HG03097 (cell line): ENCODE results near the gene GNB4.

ENCODE experiments used
- ATAC-seq: cut with Tn5 transposase; IDR thresholded peaks from one replicate; pipeline ENCODE4 v1.9.1; 2021; ENCODE audit not compliant: unreplicated experiment, low FRiP score

Gene GNB4

DNA sequence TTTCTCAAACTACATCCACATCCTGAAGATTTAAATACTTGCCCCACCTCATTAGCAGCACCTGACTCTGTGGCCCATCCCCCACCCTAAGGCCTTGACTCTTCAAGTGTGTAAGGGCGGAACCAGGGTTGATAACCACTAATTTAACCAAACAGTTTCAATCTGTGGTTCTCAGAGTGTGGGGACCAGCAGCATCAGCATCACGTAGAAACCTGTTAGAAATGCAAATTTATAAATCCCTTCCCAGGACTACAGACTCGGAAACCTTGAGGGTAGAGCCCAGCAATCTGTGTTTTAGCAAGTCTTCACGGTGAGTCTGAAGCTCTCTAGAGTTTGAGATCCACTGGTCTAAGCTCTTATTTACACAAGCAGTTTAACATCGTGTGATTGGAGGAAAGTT is 12.4 kb downstream of the GNB4 start:
- peak; percentile 80 for ATAC-seq

DNA sequence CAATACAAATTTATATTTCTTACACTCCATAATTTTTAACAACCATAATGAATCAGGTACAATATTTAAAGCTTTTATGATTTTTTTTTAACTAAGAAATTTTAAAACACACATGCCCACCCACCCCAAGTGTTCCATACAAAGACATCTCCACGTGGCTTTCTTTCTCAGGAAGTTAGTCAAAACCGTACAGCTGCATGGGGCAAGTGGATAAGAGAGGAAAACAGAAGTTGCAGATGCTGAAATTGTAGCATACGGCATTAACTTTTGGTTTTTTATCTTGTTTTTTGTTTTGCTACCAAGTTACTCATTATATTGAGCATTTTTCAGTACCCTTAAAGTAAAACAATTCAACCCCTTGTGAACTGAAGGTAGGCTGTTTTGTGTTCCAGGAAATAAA is 14.8 kb downstream of the GNB4 start:
- ATAC-seq: no peak

- no peak for ATAC-seq
Observed at GRCh38 chr3:179432451-179432850, 18.8 kb downstream of the GNB4 start.

GRCh38 chr3:179432021-179432420 is 19.2 kb downstream of the GNB4 start:
- ATAC-seq: no peak

- no peak for ATAC-seq
Observed at GRCh38 chr3:179430277-179430870, 20.9 kb downstream of the GNB4 start.

- ATAC-seq: no peak
Observed at GRCh38 chr3:179428876-179429548, 22.3 kb downstream of the GNB4 start.

GRCh38 chr3:179425075-179425474 is 26.2 kb downstream of the GNB4 start:
- ATAC-seq: no peak

DNA sequence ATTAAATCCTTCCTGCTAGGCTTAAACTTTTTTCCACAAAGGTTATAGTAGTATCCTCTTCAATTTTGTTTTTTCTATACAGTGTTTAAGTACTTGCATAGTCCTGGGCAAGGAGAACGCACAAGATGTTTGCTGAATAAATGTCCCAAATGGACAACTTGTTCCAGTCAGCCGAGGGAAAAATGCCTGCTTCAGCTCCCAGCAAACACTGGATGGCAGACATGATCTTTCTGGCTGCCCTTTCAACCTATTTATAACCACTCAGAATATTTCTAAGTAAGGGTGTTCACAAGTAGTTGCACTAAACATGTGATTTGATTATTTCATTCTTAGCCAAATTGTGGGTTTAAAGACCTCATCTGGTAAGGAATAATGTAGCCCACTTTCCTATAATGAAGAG is 29.8 kb downstream of the GNB4 start:
- no peak for ATAC-seq

DNA sequence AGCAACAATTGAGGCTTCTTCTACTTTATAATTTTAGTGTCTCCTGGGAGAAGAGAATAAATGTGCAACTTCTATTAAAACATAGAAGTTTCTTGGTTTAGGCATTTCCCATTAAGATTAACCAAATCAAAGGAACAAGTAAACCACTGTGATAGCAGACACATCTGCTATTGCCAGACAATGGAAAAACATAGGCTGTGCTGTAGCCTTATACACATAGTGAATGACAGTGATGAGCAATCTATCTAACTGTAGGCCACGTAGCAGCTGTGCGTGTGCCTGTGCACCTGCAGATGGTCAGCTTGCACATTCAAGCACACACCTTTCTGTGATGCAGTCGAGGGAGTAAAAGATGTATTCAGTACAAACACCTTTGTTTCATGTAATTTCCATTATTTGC is 32.7 kb downstream of the GNB4 start:
- no peak for ATAC-seq

DNA sequence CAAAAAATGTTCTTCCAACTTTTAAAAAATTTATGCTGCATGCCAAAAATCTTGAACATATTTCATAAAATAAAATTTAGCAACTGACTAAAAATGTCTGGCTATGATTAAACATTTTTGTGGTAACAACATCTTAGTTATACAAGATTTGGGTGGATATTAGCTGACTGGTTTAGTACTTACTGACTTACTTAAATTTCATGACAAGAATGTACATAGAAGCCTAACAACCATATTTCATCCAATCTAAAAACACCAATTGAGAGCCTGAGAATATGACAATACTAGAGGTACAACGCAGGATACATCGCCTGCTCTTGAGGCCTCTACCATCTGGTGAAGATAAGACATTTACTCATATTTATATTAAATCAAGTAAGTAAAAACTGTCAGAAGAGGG is 34.6 kb downstream of the GNB4 start:
- ATAC-seq: no peak

DNA sequence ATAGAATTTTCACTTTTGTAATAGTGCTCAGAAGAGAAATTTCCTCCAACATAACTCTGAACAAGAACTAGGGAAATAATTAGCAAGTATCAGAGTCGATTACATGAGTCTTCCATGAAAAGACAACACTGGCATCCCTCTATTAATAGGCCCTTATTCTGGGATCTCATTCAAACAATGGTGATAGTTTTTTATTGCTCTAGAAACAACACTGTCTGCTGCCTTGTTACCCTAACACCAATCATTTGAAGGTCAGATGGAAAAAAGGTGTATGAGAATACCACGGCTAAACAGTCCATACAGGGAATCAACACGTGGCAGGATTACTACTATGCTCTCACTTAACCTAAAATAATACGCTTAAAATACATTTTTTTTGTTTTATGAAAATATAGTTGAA is 35.9 kb downstream of the GNB4 start:
- ATAC-seq: no peak

DNA sequence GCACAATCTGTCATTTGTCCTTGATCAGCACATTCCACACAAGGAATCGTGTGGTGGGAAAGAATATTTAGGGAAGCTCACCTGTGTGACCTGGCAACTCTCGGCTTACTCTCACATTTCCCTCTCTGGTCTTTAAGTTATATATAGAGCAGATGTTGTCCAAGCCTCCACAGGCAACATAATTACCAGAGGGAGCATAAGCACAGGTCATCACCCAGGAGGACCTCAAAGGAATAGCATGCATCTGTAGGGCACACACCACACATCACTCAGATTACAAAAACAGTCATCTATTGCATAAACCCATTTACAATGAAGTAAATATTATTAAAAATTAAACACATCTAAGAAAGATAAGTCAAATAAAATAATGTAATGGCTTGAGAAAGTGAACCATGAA is 36.5 kb downstream of the GNB4 start:
- no peak for ATAC-seq

GRCh38 chr3:179410999-179411398 is 40.3 kb downstream of the GNB4 start:
- ATAC-seq: no peak

- no peak for ATAC-seq
Observed at GRCh38 chr3:179410331-179410730, 40.9 kb downstream of the GNB4 start.

DNA sequence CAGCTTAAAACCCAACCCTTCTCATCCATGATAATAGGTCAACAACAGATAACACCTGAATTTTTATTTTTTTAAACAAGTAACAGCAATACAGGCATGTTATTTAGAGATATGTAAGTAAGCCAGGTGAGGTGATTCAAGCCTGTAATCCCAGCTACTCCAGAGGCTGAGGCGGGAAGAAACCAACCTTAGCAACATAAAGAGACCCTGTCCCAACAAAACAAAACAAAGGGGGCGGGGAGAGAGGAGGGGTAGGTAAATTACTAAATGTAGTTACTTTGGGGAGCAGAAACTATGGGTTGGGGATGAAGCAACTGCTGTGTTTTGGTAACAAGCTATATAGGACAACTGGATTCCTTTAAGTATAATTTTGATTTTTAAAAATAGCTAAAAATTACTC is 47.0 kb downstream of the GNB4 start:
- no peak for ATAC-seq

GRCh38 chr3:179402963-179403362 is 48.3 kb downstream of the GNB4 start:
- no peak for ATAC-seq

- no peak for ATAC-seq
Observed at GRCh38 chr3:179401561-179401960, 49.7 kb downstream of the GNB4 start.

GRCh38 chr3:179398574-179399231 is 52.6 kb downstream of the GNB4 start:
- no peak for ATAC-seq

- ATAC-seq: no peak
Observed at GRCh38 chr3:179391906-179392305, 59.4 kb downstream of the GNB4 start.

DNA sequence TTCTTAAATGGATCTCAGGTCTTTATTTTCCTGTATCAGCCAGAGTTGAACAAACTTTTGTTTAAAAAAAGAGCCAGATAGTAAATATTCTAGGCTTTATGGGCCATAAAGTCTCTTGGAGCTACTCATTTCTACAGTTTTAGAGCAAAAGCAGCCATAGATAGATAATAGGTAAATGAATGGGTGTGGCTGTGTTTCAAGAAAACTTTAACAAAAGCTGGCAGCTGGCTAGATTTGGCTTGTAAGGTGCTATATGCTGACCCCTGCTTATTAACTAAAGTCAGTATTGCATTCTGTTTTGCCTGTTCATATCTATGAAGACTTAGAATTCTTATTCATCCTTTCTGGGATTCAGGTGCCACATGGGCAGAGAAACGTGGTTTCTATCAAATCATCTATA is 74.8 kb downstream of the GNB4 start:
- no peak for ATAC-seq

- no peak for ATAC-seq
Observed at GRCh38 chr3:179375091-179375999, 75.9 kb downstream of the GNB4 start.
